IMR-90 (cell line): Measurements from ENCODE around the gene SLC38A6. TPM values are rescaled to one million over a fixed set of nuclear protein-coding genes. Genes with fewer than 3 reads are reported as not detected.

Experiments
- ATAC-seq: fragments of 200-7000 bp; cut with Tn5 transposase; 2 replicates; pipeline ENCODE4 v1.9.1; 2020; ENCODE audit warnings: low read depth, mild to moderate bottlenecking, moderate library complexity
- BruUV-seq: library from RNA; stranded (reverse); fragments of 400-500 nt; replicated peaks from 2 replicates; lab custom pipeline; 2021; lab: Mats Ljungman, UMichigan
- CTCF ChIA-PET: fragments of 300-600 bp; formaldehyde crosslinking; extraction: SDS; loops from one replicate; lab custom pipeline; 2021; ENCODE audit warnings: antibody characterized with exemption; lab: Yijun Ruan, JAX
- POLR2A ChIA-PET: fragments of 300-600 bp; sonication (Branson Sonifier 250); formaldehyde crosslinking; loops from one replicate; lab custom pipeline; 2022; ENCODE audit warnings: antibody characterized with exemption; ENCODE audit not compliant: unreplicated experiment; lab: Charles Lee
- DNase-seq: peaks from one replicate; pipeline ENCODE4 v3.0.0; 2013
- H2AFZ ChIP-seq: replicated peaks from 2 replicates; pipeline ENCODE3; 2013; ENCODE audit warnings: low read length, mild to moderate bottlenecking; ENCODE audit not compliant: poor library complexity
- H2AK5ac ChIP-seq: 2 replicates; pipeline ENCODE4 v1.6.1; 2013; ENCODE audit warnings: low read depth, low read length, inconsistent platforms
- H2AK9ac ChIP-seq: replicated peaks from 2 replicates; pipeline ENCODE3; 2013; ENCODE audit warnings: mild to moderate bottlenecking, low read depth, low read length, moderate library complexity; ENCODE audit not compliant: poor library complexity
- H2BK120ac ChIP-seq: 2 replicates; pipeline ENCODE4 v1.6.1; 2013; ENCODE audit warnings: low read depth, low read length, inconsistent platforms
- H2BK15ac ChIP-seq: 3 replicates; pipeline ENCODE4 v1.6.1; 2013; ENCODE audit warnings: low read depth, low read length, inconsistent platforms
- H2BK20ac ChIP-seq: 2 replicates; pipeline ENCODE4 v1.6.1; 2013; ENCODE audit warnings: low read depth, mild to moderate bottlenecking, inconsistent platforms, low read length, moderate library complexity
- H2BK5ac ChIP-seq: 2 replicates; pipeline ENCODE4 v1.6.1; 2013; ENCODE audit warnings: mild to moderate bottlenecking, low read depth, low read length, inconsistent platforms; ENCODE audit not compliant: poor library complexity, severe bottlenecking
- H3K14ac ChIP-seq: replicated peaks from 2 replicates; pipeline ENCODE4 v1.6.1; 2013; ENCODE audit warnings: low read depth, low read length, inconsistent platforms
- H3K18ac ChIP-seq: 2 replicates; pipeline ENCODE4 v1.6.1; 2013; ENCODE audit warnings: low read depth, low read length, control low read depth
- H3K23ac ChIP-seq: 2 replicates; pipeline ENCODE4 v1.6.1; 2013; ENCODE audit warnings: low read depth, low read length, inconsistent platforms
- H3K27ac ChIP-seq: 2 replicates; pipeline ENCODE4 v1.5.1; 2013; ENCODE audit warnings: mild to moderate bottlenecking, control low read depth, low read length; ENCODE audit not compliant: insufficient read depth
- H3K27me3 ChIP-seq: 2 replicates; pipeline ENCODE4 v1.6.1; 2013; ENCODE audit warnings: low read length; ENCODE audit not compliant: control insufficient read depth, insufficient read depth
- H3K36me3 ChIP-seq: 2 replicates; pipeline ENCODE4 v1.6.1; 2013; ENCODE audit warnings: low read length, mixed read lengths; ENCODE audit not compliant: control insufficient read depth, insufficient read depth
- H3K4ac ChIP-seq: 2 replicates; pipeline ENCODE4 v1.6.1; 2013; ENCODE audit warnings: low read depth, low read length, inconsistent platforms
- H3K4me1 ChIP-seq: 2 replicates; pipeline ENCODE4 v1.6.1; 2013; ENCODE audit warnings: low read length, mixed read lengths; ENCODE audit not compliant: control insufficient read depth, insufficient read depth
- H3K4me2 ChIP-seq: 2 replicates; pipeline ENCODE4 v1.6.1; 2013; ENCODE audit warnings: low read depth, mild to moderate bottlenecking, control low read depth, low read length, moderate library complexity
- H3K4me3 ChIP-seq: 2 replicates; pipeline ENCODE4 v1.5.1; 2013; ENCODE audit warnings: low read depth, mild to moderate bottlenecking, control low read depth, low read length, moderate library complexity; ENCODE audit not compliant: insufficient read depth
- H3K56ac ChIP-seq: 2 replicates; pipeline ENCODE4 v1.6.1; 2013; ENCODE audit warnings: low read length, inconsistent platforms; ENCODE audit not compliant: insufficient read depth; ENCODE audit errors: extremely low read depth
- H3K79me1 ChIP-seq, 2 experiments: 2 replicates each; pipeline ENCODE4 v1.6.1; 2013; ENCODE audit warnings: low read length in 2 of 2, inconsistent platforms in 1 of 2, low read depth in 1 of 2
- H3K9ac ChIP-seq: 2 replicates; pipeline ENCODE4 v1.6.1; 2013; ENCODE audit warnings: low read depth, low read length, control low read depth
- H3K9me1 ChIP-seq: 2 replicates; pipeline ENCODE4 v1.6.1; 2013; ENCODE audit warnings: low read length, inconsistent platforms; ENCODE audit not compliant: insufficient read depth
- H3K9me3 ChIP-seq: 2 replicates; pipeline ENCODE4 v1.6.1; 2013; ENCODE audit warnings: low read length; ENCODE audit not compliant: control insufficient read depth, insufficient read depth
- H4K20me1 ChIP-seq: 2 replicates; pipeline ENCODE4 v1.6.1; 2013; ENCODE audit warnings: low read length, inconsistent platforms; ENCODE audit not compliant: insufficient read depth
- H4K5ac ChIP-seq: 2 replicates; pipeline ENCODE4 v1.6.1; 2013; ENCODE audit warnings: mild to moderate bottlenecking, low read depth, low read length, control low read depth
- H4K8ac ChIP-seq, 2 experiments: 2 replicates each; pipeline ENCODE4 v1.6.1; 2013; ENCODE audit warnings: low read depth in 2 of 2, low read length in 2 of 2, control low read depth in 1 of 2, inconsistent platforms in 1 of 2
- H4K91ac ChIP-seq: 2 replicates; pipeline ENCODE4 v1.6.1; 2013; ENCODE audit warnings: low read depth, low read length, inconsistent platforms; ENCODE audit not compliant: insufficient read depth
- CEBPB ChIP-seq: IDR thresholded peaks from 2 replicates; pipeline ENCODE4 v1.6.1; 2012; ENCODE audit warnings: low read depth, low read length, improper control_type of control experiment
- CHD1 ChIP-seq: IDR thresholded peaks from 2 replicates; pipeline ENCODE4 v1.6.1; 2012; ENCODE audit warnings: low read depth, low read length, improper control_type of control experiment
- FOS ChIP-seq: fragments of 150-350 bp; IDR thresholded peaks from 2 replicates; pipeline ENCODE4 v1.6.1; 2016; ENCODE audit warnings: low read depth, low read length
- MAFK ChIP-seq: IDR thresholded peaks from 2 replicates; pipeline ENCODE4 v1.6.1; 2012; ENCODE audit warnings: low read depth, low read length, improper control_type of control experiment
- NFE2L2 ChIP-seq: fragments of 150-350 bp; IDR thresholded peaks from 2 replicates; pipeline ENCODE4 v1.6.1; 2016; ENCODE audit warnings: low read depth, mild to moderate bottlenecking, low read length
- POLR2A ChIP-seq: IDR thresholded peaks from 2 replicates; pipeline ENCODE4 v1.6.1; 2012; ENCODE audit warnings: mild to moderate bottlenecking, low read depth, low read length
- RAD21 ChIP-seq: IDR thresholded peaks from 2 replicates; pipeline ENCODE4 v1.6.1; 2012; ENCODE audit warnings: low read length, improper control_type of control experiment
- RFX5 ChIP-seq: IDR thresholded peaks from 2 replicates; pipeline ENCODE4 v1.8.0; 2012; ENCODE audit warnings: low read depth, mild to moderate bottlenecking, low read length, moderate library complexity
- dilution Hi-C: fragments of 300-500 bp; cut with HindIII; formaldehyde crosslinking; loops from one replicate; pipeline ENCODE4 v1.14.3; 2018; ENCODE audit warnings: low sequenced_read_pairs; ENCODE audit not compliant: unreplicated experiment
- in situ Hi-C: fragments of 300-500 bp; cut with MboI; formaldehyde crosslinking; loops from 3 replicates; pipeline ENCODE4 v1.14.3; 2019; ENCODE audit warnings: low sequenced_read_pairs, inconsistent platforms, mixed read lengths
- intact Hi-C: fragments of 100-400 bp; cut with micrococcal nuclease; formaldehyde crosslinking; loops from 2 replicates; pipeline ENCODE4 v1.10.0; 2022
- polyA plus RNA-seq, 3 experiments: library from polyadenylated mRNA; depleted of rRNA; stranded (reverse); fragments of >200 nt; gene quantifications; 2 replicates each; pipeline ENCODE4 v1.2.3, GENCODE V29; 2012; ENCODE audit warnings: low replicate concordance in 1 of 3
- total RNA-seq: library from RNA; depleted of rRNA; stranded (reverse); fragments of >200 nt; gene quantifications from 2 replicates; pipeline ENCODE4 v1.2.3, GENCODE V29; 2012
- TF ChIP-seq, protein P1 (sequence below): fragments of 150-350 bp; IDR thresholded peaks from 2 replicates; pipeline ENCODE4 v1.6.1; 2016; ENCODE audit warnings: low read depth, mild to moderate bottlenecking, low read length, moderate library complexity, borderline replicate concordance
- TF ChIP-seq, protein P2 (sequence below): fragments of 150-350 bp; IDR thresholded peaks from 2 replicates; pipeline ENCODE4 v1.6.1; 2017; ENCODE audit warnings: mild to moderate bottlenecking, antibody characterized with exemption, low read length, low read depth
- TF ChIP-seq, protein P3 (sequence below): conservative IDR thresholded peaks from 2 replicates; pipeline ENCODE4 v1.5.1; 2012; ENCODE audit warnings: mild to moderate bottlenecking, low read depth, low read length, improper control_type of control experiment

The SLC38A6 gene
- total and polyA plus RNA-seq, 2 of the 4 experiments (the other 2 are of a cell fraction): 15.5 to 18.3 TPM

DNA sequence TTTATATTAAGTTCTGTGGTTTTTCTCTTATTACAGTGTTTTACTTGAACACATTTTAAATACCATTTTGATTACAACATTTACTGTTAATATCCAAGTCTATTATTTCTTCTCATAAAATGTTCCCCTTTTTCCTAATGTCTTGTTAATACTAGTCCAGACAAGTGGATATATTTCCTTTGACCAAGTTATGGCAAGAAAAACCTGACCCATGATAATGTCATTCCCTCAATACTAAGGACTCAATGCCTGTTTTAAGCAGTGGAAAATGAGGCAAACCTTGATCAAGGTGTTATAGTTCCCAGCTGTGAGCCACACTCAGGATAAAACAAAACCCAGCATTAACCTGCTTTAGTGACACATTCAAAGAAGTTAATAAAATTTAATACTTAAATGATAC, 12.4 kb upstream of the SLC38A6 start:
- intact Hi-C loops: no loop called here
- H4K5ac ChIP-seq: no peak overlapping the region; the same call in 1 of the 2 replicates
- dilution Hi-C loops: no loop called here
- no peaks in the 10 kb centered on the region for H3K9me3 ChIP-seq
- no peak overlapping the region for H3K27ac ChIP-seq
- H3K4ac ChIP-seq: no peak overlapping the region
- no TSS peak for BruUV-seq
- no peak overlapping the region for H3K4me3 ChIP-seq
- no peak overlapping the region for H2BK20ac ChIP-seq
- H3K14ac ChIP-seq: no peak overlapping the region
- no peak overlapping the region for H4K8ac ChIP-seq
- in situ Hi-C loops: no loop called here
- no peak overlapping the region for H2BK5ac ChIP-seq
- no peak overlapping the region for H2AFZ ChIP-seq
- peaks cover 6 to 14% of the 10 kb centered on the region in 2 experiments; a peak in 3 of 4 replicates for H3K79me1 ChIP-seq
- ChIA-PET CTCF (interaction anchor here (0.9 kb wide), 1 partner anchor 10 kb away, joined by 3 read pairs; no protein-coding TSS in a partner anchor), POLR2A (no interaction called here)
- TF ChIP-seq, protein P1, sequence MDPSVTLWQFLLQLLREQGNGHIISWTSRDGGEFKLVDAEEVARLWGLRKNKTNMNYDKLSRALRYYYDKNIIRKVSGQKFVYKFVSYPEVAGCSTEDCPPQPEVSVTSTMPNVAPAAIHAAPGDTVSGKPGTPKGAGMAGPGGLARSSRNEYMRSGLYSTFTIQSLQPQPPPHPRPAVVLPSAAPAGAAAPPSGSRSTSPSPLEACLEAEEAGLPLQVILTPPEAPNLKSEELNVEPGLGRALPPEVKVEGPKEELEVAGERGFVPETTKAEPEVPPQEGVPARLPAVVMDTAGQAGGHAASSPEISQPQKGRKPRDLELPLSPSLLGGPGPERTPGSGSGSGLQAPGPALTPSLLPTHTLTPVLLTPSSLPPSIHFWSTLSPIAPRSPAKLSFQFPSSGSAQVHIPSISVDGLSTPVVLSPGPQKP: no peak
- TF ChIP-seq POLR2A (no peak), RFX5 (no peak), RAD21 (no peak), CEBPB (no peak), NFE2L2 (no peak), MAFK (no peak), CHD1 (no peak), FOS (no peak)
- TF ChIP-seq, protein P2, sequence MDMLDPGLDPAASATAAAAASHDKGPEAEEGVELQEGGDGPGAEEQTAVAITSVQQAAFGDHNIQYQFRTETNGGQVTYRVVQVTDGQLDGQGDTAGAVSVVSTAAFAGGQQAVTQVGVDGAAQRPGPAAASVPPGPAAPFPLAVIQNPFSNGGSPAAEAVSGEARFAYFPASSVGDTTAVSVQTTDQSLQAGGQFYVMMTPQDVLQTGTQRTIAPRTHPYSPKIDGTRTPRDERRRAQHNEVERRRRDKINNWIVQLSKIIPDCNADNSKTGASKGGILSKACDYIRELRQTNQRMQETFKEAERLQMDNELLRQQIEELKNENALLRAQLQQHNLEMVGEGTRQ: no peak
- TF ChIP-seq, protein P3, sequence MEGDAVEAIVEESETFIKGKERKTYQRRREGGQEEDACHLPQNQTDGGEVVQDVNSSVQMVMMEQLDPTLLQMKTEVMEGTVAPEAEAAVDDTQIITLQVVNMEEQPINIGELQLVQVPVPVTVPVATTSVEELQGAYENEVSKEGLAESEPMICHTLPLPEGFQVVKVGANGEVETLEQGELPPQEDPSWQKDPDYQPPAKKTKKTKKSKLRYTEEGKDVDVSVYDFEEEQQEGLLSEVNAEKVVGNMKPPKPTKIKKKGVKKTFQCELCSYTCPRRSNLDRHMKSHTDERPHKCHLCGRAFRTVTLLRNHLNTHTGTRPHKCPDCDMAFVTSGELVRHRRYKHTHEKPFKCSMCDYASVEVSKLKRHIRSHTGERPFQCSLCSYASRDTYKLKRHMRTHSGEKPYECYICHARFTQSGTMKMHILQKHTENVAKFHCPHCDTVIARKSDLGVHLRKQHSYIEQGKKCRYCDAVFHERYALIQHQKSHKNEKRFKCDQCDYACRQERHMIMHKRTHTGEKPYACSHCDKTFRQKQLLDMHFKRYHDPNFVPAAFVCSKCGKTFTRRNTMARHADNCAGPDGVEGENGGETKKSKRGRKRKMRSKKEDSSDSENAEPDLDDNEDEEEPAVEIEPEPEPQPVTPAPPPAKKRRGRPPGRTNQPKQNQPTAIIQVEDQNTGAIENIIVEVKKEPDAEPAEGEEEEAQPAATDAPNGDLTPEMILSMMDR: no peak
- H3K4me1 ChIP-seq: peaks cover 9% of the 10 kb centered on the region
- no peak overlapping the region for H2AK5ac ChIP-seq
- no peaks in the 10 kb centered on the region for H3K9me1 ChIP-seq
- no peaks in the 10 kb centered on the region for H3K27me3 ChIP-seq
- H2AK9ac ChIP-seq: no peak overlapping the region
- no peak overlapping the region for H2BK15ac ChIP-seq
- H3K4me2 ChIP-seq: no peak overlapping the region
- 0 out of 2 replicates have a peak, but pooled peaks cover 2% of the 10 kb centered on the region for H3K36me3 ChIP-seq
- H3K9ac ChIP-seq: no peak overlapping the region
- no peak overlapping the region for H4K91ac ChIP-seq
- no peak overlapping the region for H3K23ac ChIP-seq
- ATAC-seq (no peak), DNase-seq (no peak)
- no peak overlapping the region for H3K56ac ChIP-seq
- H2BK120ac ChIP-seq: no peak overlapping the region
- H3K18ac ChIP-seq: no peak overlapping the region
- no peaks in the 10 kb centered on the region; the same call in 1 of the 2 replicates for H4K20me1 ChIP-seq
